SK-N-SH treated with all-trans-retinoic acid at 6 μM for 48 hours (cell line): Measurements from ENCODE around the gene SRSF8.

Experiments used
- ATAC-seq: fragments of 200-7000 bp; cut with Tn5 transposase; 3 replicates; pipeline ENCODE4 v1.9.1; 2020; ENCODE audit warnings: mild to moderate bottlenecking, moderate library complexity
- BACH2 ChIP-seq: fragments of 250-450 bp; sonication (Bioruptor Pico); IDR thresholded peaks from 2 replicates; pipeline ENCODE4 v1.9.0; 2021; ENCODE audit warnings: mild to moderate bottlenecking, borderline replicate concordance
- CREB5 ChIP-seq: fragments of 250-450 bp; sonication (Bioruptor Pico); IDR thresholded peaks from 2 replicates; pipeline ENCODE4 v1.5.1; 2020; ENCODE audit warnings: low read depth, mild to moderate bottlenecking, moderate library complexity
- CSDC2 ChIP-seq: fragments of 250-450 bp; sonication (Bioruptor Pico); IDR thresholded peaks from 2 replicates; pipeline ENCODE4 v1.5.0; 2020; ENCODE audit warnings: mild to moderate bottlenecking, moderate library complexity
- ESRRG ChIP-seq: fragments of 250-450 bp; sonication (Bioruptor Pico); IDR thresholded peaks from 2 replicates; pipeline ENCODE4 v1.6.1; 2021; ENCODE audit warnings: mild to moderate bottlenecking
- GLIS3 ChIP-seq: fragments of 250-450 bp; sonication (Bioruptor Pico); IDR thresholded peaks from 2 replicates; pipeline ENCODE4 v1.5.0; 2020; ENCODE audit warnings: mild to moderate bottlenecking, moderate library complexity
- ISL1 ChIP-seq: fragments of 250-450 bp; sonication (Bioruptor Pico); IDR thresholded peaks from 2 replicates; pipeline ENCODE4 v2.1.2; 2022; ENCODE audit warnings: mild to moderate bottlenecking, moderate library complexity
- OSR1 ChIP-seq: fragments of 250-450 bp; sonication (Bioruptor Pico); IDR thresholded peaks from 2 replicates; pipeline ENCODE4 v1.8.0; 2022; ENCODE audit warnings: moderate library complexity, mild to moderate bottlenecking, inconsistent platforms
- PPARA ChIP-seq: fragments of 250-450 bp; sonication (Bioruptor Pico); IDR thresholded peaks from 2 replicates; pipeline ENCODE4 v1.5.0; 2020; ENCODE audit warnings: mild to moderate bottlenecking, borderline replicate concordance
- RARB ChIP-seq: fragments of 250-450 bp; sonication (Bioruptor Pico); IDR thresholded peaks from 2 replicates; pipeline ENCODE4 v1.8.0; 2021; ENCODE audit warnings: mild to moderate bottlenecking, moderate library complexity
- SNAI2 ChIP-seq: fragments of 250-450 bp; sonication (Bioruptor Pico); IDR thresholded peaks from 2 replicates; pipeline ENCODE4 v1.5.0; 2020; ENCODE audit warnings: mild to moderate bottlenecking, moderate library complexity
- TCF4 ChIP-seq: fragments of 250-450 bp; sonication (Bioruptor Pico); IDR thresholded peaks from 2 replicates; pipeline ENCODE4 v1.8.0; 2021; ENCODE audit warnings: mild to moderate bottlenecking, moderate library complexity, borderline replicate concordance
- TOX ChIP-seq: fragments of 250-450 bp; sonication (Bioruptor Pico); IDR thresholded peaks from 2 replicates; pipeline ENCODE4 v1.8.0; 2021; ENCODE audit warnings: mild to moderate bottlenecking, moderate library complexity, borderline replicate concordance
- ZC3H10 ChIP-seq: fragments of 250-450 bp; sonication (Bioruptor Pico); IDR thresholded peaks from 2 replicates; pipeline ENCODE4 v1.5.1; 2021; ENCODE audit warnings: mild to moderate bottlenecking, moderate library complexity
- ZFP3 ChIP-seq: fragments of 250-450 bp; sonication (Bioruptor Pico); IDR thresholded peaks from 2 replicates; pipeline ENCODE4 v1.5.0; 2020; ENCODE audit warnings: mild to moderate bottlenecking, moderate library complexity
- ZFP30 ChIP-seq: fragments of 450-650 bp; formaldehyde crosslinking; IDR thresholded peaks from 2 replicates; pipeline ENCODE4 v1.5.0; 2022; ENCODE audit warnings: mild to moderate bottlenecking, moderate library complexity
- ZNF70 ChIP-seq: fragments of 450-650 bp; formaldehyde crosslinking; IDR thresholded peaks from 2 replicates; pipeline ENCODE4 v1.5.0; 2020; ENCODE audit warnings: mild to moderate bottlenecking, moderate library complexity
- ZNF8 ChIP-seq: fragments of 450-650 bp; formaldehyde crosslinking; IDR thresholded peaks from 2 replicates; pipeline ENCODE4 v1.5.0; 2020; ENCODE audit warnings: mild to moderate bottlenecking, moderate library complexity
- TF ChIP-seq, protein P1 (sequence below): fragments of 250-450 bp; sonication (Bioruptor Pico); IDR thresholded peaks from 2 replicates; pipeline ENCODE4 v1.5.1; 2021; ENCODE audit warnings: mild to moderate bottlenecking, moderate library complexity
- TF ChIP-seq, protein P2 (sequence below): fragments of 250-450 bp; sonication (Bioruptor Pico); IDR thresholded peaks from 2 replicates; pipeline ENCODE4 v1.5.0; 2020; ENCODE audit warnings: mild to moderate bottlenecking, moderate library complexity
- TF ChIP-seq, protein P3 (sequence below): fragments of 250-450 bp; sonication (Bioruptor Pico); IDR thresholded peaks from 2 replicates; pipeline ENCODE4 v1.8.0; 2020; ENCODE audit warnings: mild to moderate bottlenecking, moderate library complexity, borderline replicate concordance

SRSF8 gene

DNA sequence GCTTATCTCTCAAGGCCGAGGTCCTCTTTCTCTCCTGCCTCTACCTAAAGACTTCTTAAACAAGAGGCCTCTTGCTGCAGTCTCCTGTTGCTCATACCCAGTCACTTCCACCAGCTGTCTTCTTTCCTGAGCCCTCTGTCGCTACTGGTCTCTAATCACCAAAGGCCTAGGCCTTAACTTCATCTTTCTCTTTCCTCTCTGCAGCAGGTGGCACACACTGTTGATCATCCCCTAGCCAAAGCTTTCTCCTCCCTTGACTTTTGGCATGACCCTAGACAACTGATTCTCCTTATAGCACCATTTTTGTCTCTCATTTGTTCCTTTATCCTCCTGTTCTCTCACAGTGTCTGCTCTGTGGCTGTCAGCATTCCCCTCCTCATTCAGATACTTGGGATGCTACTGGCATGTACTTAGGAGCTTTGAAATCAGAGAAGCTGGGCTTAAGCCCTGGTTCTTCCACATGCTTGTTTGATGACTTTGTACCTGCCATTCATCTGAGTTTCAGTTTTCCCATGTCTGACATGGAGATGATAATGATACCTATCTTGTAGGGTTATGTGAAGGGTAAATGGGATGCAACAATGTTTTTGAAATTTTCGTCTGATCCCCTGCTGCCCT is 45.3 kb downstream of the SRSF8 start:
- no peak for TF ChIP-seq OSR1 (CRISPR knock-in tag)
- no peak for TF ChIP-seq CREB5 (CRISPR knock-in tag)
- TF ChIP-seq ISL1 (CRISPR knock-in tag) = no peak
- TF ChIP-seq CSDC2 (CRISPR knock-in tag) = no peak
- no peak for TF ChIP-seq TOX
- no peak for TF ChIP-seq BACH2 (CRISPR knock-in tag)
- TF ChIP-seq GLIS3 (CRISPR knock-in tag) = no peak
- TF ChIP-seq PPARA (CRISPR knock-in tag) = no peak
- TF ChIP-seq ZNF70 = no peak
- TF ChIP-seq ESRRG = no peak
- no peak for TF ChIP-seq RARB
- TF ChIP-seq, protein P1, sequence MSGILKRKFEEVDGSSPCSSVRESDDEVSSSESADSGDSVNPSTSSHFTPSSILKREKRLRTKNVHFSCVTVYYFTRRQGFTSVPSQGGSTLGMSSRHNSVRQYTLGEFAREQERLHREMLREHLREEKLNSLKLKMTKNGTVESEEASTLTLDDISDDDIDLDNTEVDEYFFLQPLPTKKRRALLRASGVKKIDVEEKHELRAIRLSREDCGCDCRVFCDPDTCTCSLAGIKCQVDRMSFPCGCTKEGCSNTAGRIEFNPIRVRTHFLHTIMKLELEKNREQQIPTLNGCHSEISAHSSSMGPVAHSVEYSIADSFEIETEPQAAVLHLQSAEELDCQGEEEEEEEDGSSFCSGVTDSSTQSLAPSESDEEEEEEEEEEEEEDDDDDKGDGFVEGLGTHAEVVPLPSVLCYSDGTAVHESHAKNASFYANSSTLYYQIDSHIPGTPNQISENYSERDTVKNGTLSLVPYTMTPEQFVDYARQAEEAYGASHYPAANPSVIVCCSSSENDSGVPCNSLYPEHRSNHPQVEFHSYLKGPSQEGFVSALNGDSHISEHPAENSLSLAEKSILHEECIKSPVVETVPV (CRISPR knock-in tag) = no peak
- no peak for ATAC-seq

GRCh38 chr11:95115597-95115996 is 48.9 kb downstream of the SRSF8 start:
- TF ChIP-seq, protein P2, sequence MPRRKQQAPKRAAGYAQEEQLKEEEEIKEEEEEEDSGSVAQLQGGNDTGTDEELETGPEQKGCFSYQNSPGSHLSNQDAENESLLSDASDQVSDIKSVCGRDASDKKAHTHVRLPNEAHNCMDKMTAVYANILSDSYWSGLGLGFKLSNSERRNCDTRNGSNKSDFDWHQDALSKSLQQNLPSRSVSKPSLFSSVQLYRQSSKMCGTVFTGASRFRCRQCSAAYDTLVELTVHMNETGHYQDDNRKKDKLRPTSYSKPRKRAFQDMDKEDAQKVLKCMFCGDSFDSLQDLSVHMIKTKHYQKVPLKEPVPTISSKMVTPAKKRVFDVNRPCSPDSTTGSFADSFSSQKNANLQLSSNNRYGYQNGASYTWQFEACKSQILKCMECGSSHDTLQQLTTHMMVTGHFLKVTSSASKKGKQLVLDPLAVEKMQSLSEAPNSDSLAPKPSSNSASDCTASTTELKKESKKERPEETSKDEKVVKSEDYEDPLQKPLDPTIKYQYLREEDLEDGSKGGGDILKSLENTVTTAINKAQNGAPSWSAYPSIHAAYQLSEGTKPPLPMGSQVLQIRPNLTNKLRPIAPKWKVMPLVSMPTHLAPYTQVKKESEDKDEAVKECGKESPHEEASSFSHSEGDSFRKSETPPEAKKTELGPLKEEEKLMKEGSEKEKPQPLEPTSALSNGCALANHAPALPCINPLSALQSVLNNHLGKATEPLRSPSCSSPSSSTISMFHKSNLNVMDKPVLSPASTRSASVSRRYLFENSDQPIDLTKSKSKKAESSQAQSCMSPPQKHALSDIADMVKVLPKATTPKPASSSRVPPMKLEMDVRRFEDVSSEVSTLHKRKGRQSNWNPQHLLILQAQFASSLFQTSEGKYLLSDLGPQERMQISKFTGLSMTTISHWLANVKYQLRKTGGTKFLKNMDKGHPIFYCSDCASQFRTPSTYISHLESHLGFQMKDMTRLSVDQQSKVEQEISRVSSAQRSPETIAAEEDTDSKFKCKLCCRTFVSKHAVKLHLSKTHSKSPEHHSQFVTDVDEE (CRISPR knock-in tag) = no peak
- TF ChIP-seq ESRRG = no peak
- no peak for TF ChIP-seq ZNF8 (CRISPR knock-in tag)
- no peak for TF ChIP-seq ISL1 (CRISPR knock-in tag)
- no peak for TF ChIP-seq RARB
- no peak for TF ChIP-seq GLIS3 (CRISPR knock-in tag)
- TF ChIP-seq TOX = no peak
- no peak for TF ChIP-seq SNAI2 (CRISPR knock-in tag)
- TF ChIP-seq ZFP30 (CRISPR knock-in tag) = no peak
- TF ChIP-seq TCF4 (CRISPR knock-in tag) = no peak
- TF ChIP-seq OSR1 (CRISPR knock-in tag) = no peak
- no peak for TF ChIP-seq CREB5 (CRISPR knock-in tag)
- TF ChIP-seq, protein P1 (CRISPR knock-in tag) = no peak
- no peak for ATAC-seq

- TF ChIP-seq ZFP3 (CRISPR knock-in tag) = no peak
- TF ChIP-seq, protein P3, sequence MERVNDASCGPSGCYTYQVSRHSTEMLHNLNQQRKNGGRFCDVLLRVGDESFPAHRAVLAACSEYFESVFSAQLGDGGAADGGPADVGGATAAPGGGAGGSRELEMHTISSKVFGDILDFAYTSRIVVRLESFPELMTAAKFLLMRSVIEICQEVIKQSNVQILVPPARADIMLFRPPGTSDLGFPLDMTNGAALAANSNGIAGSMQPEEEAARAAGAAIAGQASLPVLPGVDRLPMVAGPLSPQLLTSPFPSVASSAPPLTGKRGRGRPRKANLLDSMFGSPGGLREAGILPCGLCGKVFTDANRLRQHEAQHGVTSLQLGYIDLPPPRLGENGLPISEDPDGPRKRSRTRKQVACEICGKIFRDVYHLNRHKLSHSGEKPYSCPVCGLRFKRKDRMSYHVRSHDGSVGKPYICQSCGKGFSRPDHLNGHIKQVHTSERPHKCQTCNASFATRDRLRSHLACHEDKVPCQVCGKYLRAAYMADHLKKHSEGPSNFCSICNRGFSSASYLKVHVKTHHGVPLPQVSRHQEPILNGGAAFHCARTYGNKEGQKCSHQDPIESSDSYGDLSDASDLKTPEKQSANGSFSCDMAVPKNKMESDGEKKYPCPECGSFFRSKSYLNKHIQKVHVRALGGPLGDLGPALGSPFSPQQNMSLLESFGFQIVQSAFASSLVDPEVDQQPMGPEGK (CRISPR knock-in tag) = no peak
- no peak for TF ChIP-seq ZNF70
- TF ChIP-seq ZC3H10 = no peak
- TF ChIP-seq TCF4 (CRISPR knock-in tag) = no peak
- TF ChIP-seq, protein P2 (CRISPR knock-in tag) = no peak
- no peak for TF ChIP-seq ZNF8 (CRISPR knock-in tag)
- TF ChIP-seq SNAI2 (CRISPR knock-in tag) = no peak
- TF ChIP-seq, protein P1 (CRISPR knock-in tag) = no peak
- TF ChIP-seq ISL1 (CRISPR knock-in tag) = no peak
- no peak for TF ChIP-seq ESRRG
- TF ChIP-seq OSR1 (CRISPR knock-in tag) = no peak
- no peak for ATAC-seq
These were observed 52.8 kb downstream of the SRSF8 start for GRCh38 chr11:95119361-95120060.
